Pancreas (tissue), 10 donors: ENCODE measurements around the gene MPPED1. TPM values are rescaled to one million over a fixed set of nuclear protein-coding genes. Genes with fewer than 3 reads are reported as not detected.

Source experiments
- ATAC-seq, 4 donors: fragments of 200-7000 bp; cut with Tn5 transposase; one replicate each; pipeline versions ENCODE4 v1.8.0 to v1.9.1; 2020; ENCODE audit warnings: mild to moderate bottlenecking in 4 of 4, moderate library complexity in 4 of 4
- DNase-seq, 6 donors: peaks; one replicate each; pipeline ENCODE4 v3.0.0-alpha.2; 2020
- FAIRE-seq: peaks from 2 replicates; lab custom pipeline; 2012; peaks lifted over from hg19 to GRCh38; lab: Jason Lieb, UNC
- H3K27ac ChIP-seq, 4 donors: fragments of 200-600 bp; sonication (generic); 1 replicate in 3 of 4; 2 replicates in 1 of 4; pipeline versions ENCODE4 v1.5.0 to v1.8.0; 2020
- H3K27me3 ChIP-seq, 4 donors: fragments of 200-600 bp; one replicate each; pipeline ENCODE4 v1.8.0; 2021
- H3K36me3 ChIP-seq, 3 donors: fragments of 200-600 bp; sonication (generic) in 1 of 3; one replicate each; pipeline versions ENCODE4 v1.5.0 to v1.8.0; 2020 to 2021
- H3K4me1 ChIP-seq, 3 donors: fragments of 200-600 bp; one replicate each; pipeline ENCODE4 v1.8.0; 2021
- H3K4me3 ChIP-seq, 4 donors: fragments of 200-600 bp; sonication (generic) in 2 of 4; one replicate each; pipeline versions ENCODE4 v1.5.0 to v1.8.0; 2020 to 2021
- H3K9me3 ChIP-seq, 4 donors: fragments of 200-600 bp; one replicate each; pipeline ENCODE4 v1.8.0; 2021
- WGBS, 2 donors: extraction: QIAGEN DNeasy Blood & Tissue Kit; methylation state at CpG; one replicate each; pipeline ENCODE4 v1.1.7; 2013; 5-methylcytosine and 5-hydroxymethylcytosine counted together
- intact Hi-C, 3 donors: fragments of 100-400 bp; cut with DNase I; formaldehyde crosslinking; loops; one replicate each; pipeline versions ENCODE4 v1.11.1 to v1.14.2; 2022
- polyA plus RNA-seq, 2 donors: library from polyadenylated mRNA; stranded (reverse); fragments of 200-250 nt; gene quantifications; one replicate each; pipeline ENCODE4 v1.2.3, GENCODE V29; 2013
- total RNA-seq, 6 donors: library from RNA; stranded (reverse); fragmentation: NEBNext Ultra II Directional in 4 of 6; extraction: Animal tissue kit (Norgen Biotek cat#: 25700) in 4 of 6; gene quantifications; one replicate each; pipeline versions ENCODE4 v1.2.1 to v1.2.4, GENCODE V29; 2021 to 2023
- TF ChIP-seq, protein P1 (sequence below), 4 donors: fragments of 200-600 bp; sonication (generic) in 3 of 4; IDR thresholded peaks; one replicate each; pipeline versions ENCODE4 v1.5.0 to v1.8.0; 2021; ENCODE audit warnings: antibody characterized with exemption in 4 of 4
- donor health status: healthy with polysubstance abuse.
- donor health status: DM: no; HTN: no; CAD: no; lungs with moderate emphysema.
- donor health status: DM: no; HTN: no; CAD: no.
- donor health status: control.
- donor health status: control.
- donor health status: Bipolar disorder and iron deficiency.
- donor health status: DM: yes; HTN: yes; CAD: no.
- donor health status: DM: no; HTN: no; CAD: no.
- donor health status: DM: no; HTN: no; CAD: no.
- donor health status: DM: yes; HTN: yes; CAD: no.

MPPED1 gene
- total and polyA plus RNA-seq, 8 donors, result 0.05 TPM; not detected in 7

DNA sequence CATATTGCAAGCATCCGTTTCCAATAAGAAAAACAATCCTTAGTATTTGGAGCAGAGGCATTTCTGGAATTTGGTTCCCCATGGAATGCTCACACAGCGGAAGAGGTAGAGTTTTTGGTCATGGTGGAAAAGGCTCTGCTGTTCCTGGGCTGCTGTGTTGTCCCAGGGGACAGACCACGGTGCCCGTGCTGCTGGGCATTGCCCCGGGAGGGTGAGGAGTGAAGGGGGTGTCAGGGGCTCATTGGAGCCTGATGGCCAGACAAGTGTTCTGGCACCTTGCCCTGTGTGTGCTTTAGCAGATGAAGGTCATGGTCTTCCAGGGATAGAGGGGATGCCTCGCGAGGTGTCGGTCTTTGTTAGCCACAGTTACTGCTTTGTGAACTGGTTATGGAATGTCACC lies 61.2 kb downstream of the MPPED1 start:
- H3K27ac ChIP-seq, result no peak overlapping the region
- H3K27me3 ChIP-seq, result no peaks in the 10 kb centered on the region
- FAIRE-seq, result no peak
- TF ChIP-seq, protein P1, sequence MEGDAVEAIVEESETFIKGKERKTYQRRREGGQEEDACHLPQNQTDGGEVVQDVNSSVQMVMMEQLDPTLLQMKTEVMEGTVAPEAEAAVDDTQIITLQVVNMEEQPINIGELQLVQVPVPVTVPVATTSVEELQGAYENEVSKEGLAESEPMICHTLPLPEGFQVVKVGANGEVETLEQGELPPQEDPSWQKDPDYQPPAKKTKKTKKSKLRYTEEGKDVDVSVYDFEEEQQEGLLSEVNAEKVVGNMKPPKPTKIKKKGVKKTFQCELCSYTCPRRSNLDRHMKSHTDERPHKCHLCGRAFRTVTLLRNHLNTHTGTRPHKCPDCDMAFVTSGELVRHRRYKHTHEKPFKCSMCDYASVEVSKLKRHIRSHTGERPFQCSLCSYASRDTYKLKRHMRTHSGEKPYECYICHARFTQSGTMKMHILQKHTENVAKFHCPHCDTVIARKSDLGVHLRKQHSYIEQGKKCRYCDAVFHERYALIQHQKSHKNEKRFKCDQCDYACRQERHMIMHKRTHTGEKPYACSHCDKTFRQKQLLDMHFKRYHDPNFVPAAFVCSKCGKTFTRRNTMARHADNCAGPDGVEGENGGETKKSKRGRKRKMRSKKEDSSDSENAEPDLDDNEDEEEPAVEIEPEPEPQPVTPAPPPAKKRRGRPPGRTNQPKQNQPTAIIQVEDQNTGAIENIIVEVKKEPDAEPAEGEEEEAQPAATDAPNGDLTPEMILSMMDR (IDR thresholded peaks at IDR 0.05), result no peak
- no peaks in the 10 kb centered on the region for H3K9me3 ChIP-seq
- H3K4me3 ChIP-seq, result no peak overlapping the region
- intact Hi-C loops, result no loop called here
- 62 to 73% methylated on average over 8 of the region's 8 CpGs for WGBS, 2 donors
- H3K4me1 ChIP-seq, result no peaks in the 10 kb centered on the region
- H3K36me3 ChIP-seq, result no peaks in the 10 kb centered on the region
- no peak for ATAC-seq
- no peak for DNase-seq

DNA sequence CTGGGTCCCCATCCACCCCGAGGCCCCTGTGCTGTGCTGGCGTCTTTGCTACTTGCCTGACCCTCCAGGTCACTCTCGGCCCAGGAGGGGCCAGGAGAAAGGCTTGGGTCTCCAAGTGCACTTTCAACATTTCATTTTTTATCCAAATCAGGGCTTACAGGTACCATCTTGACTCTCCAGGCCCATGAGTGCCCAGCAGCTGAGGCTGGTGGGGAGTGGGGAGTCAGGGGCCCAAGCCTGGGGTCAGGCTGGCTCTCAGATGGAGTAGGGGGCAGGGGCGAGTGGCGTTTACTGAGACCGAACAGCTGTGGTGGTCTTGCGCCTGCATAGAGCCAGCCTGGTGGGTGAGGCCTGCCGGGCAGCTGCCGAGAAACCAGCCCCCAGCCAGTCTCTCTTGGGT lies 61.6 kb downstream of the MPPED1 start:
- WGBS, 2 donors, result 58 to 66% methylated on average over 9 of the region's 9 CpGs
- H3K27me3 ChIP-seq, result no peaks in the 10 kb centered on the region
- DNase-seq (no peak), FAIRE-seq (no peak), ATAC-seq (no peak)
- TF ChIP-seq, protein P1 (IDR thresholded peaks at IDR 0.05), result no peak
- H3K36me3 ChIP-seq, result no peaks in the 10 kb centered on the region
- H3K4me3 ChIP-seq, result no peak overlapping the region
- intact Hi-C loops, result no loop called here
- no peaks in the 10 kb centered on the region for H3K4me1 ChIP-seq
- H3K9me3 ChIP-seq, result no peaks in the 10 kb centered on the region
- no peak overlapping the region for H3K27ac ChIP-seq

DNA sequence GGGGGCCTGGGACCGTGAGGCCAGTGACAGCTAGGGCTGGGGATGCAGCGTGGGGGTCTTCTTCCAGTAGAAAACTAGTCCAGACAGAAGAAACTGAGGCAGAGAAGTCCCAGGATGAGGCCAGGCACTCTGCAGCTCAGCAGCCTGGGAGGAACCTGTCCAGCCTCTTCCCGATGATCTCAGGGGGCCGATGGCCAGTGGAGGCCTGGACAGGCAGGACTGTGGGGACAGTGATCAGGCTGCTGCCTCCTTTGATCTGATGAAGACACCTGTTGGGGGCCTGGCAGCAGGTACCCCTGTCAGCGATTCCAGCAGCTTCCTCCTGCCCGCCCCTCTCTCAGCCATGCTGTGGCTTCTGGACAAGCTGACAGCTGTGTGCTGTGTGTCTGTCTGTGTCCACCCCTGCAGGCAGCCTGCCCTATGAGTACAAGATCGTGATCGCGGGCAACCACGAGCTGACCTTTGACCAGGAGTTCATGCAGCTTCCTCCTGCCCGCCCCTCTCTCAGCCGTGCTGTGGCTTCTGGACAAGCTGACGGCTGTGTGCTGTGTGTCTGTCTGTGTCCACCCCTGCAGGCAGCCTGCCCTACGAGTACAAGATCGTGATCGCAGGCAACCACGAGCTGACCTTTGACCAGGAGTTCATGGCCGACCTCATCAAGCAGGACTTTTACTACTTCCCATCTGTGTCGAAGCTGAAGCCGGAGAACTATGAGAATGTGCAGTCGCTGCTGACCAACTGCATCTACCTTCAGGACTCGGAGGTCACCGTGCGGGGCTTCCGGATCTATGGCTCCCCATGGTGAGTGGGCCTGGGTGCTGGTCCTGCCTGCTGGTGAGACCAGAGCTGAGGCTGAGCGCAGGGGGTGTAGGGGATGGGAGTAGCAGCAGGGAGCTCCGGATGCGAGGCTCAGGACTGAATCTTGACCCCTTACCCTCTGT lies 62.6 kb downstream of the MPPED1 start:
- no peak for FAIRE-seq
- no peak overlapping the region for H3K27ac ChIP-seq
- no peaks in the 10 kb centered on the region for H3K4me1 ChIP-seq
- no peak overlapping the region for H3K4me3 ChIP-seq
- intact Hi-C loops, result no loop called here
- H3K9me3 ChIP-seq, result no peaks in the 10 kb centered on the region
- WGBS, 2 donors, result 38 to 44% methylated on average over 28 of the region's 28 CpGs
- H3K27me3 ChIP-seq, result no peaks in the 10 kb centered on the region
- no peaks in the 10 kb centered on the region for H3K36me3 ChIP-seq
- TF ChIP-seq, protein P1 (IDR thresholded peaks at IDR 0.05), result no peak
- no peak for ATAC-seq
- peak in 1 of 6 donors; percentile 41 for DNase-seq

DNA sequence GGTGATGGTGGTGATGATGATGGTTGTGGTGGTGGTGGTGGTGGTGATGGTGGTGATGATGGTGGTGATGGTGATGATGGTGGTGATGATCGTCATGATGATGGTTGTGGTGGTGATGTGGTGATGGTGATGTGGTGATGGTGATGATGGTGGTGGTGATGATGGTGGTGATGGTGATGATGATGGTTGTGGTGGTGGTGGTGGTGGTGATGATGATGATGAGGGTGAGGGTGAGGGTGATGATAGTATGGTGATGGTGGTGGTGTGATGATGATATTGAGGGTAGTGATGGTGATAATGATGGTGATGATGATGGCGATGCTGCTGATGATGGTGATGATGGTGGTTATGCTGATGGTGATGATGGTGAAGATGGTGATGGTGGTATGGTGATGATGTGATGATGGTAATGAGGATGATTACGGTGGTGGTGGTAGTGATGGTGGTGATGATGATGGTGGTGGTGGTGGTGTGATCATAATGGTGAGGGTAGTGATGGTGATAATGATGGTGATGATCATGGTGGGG lies 63.8 kb downstream of the MPPED1 start:
- DNase-seq (no peak), ATAC-seq (no peak), FAIRE-seq (no peak)
- intact Hi-C loops, result no loop called here
- Histone ChIP-seq H3K27ac (no peak overlapping the region), H3K27me3 (no peaks in the 10 kb centered on the region), H3K9me3 (no peaks in the 10 kb centered on the region), H3K4me3 (no peak overlapping the region), H3K4me1 (no peaks in the 10 kb centered on the region), H3K36me3 (no peaks in the 10 kb centered on the region)
- TF ChIP-seq, protein P1 (IDR thresholded peaks at IDR 0.05), result no peak
- whole genome bisulfite sequencing, 2 donors, result 76 to 91% methylated on average over 3 of the region's 3 CpGs

DNA sequence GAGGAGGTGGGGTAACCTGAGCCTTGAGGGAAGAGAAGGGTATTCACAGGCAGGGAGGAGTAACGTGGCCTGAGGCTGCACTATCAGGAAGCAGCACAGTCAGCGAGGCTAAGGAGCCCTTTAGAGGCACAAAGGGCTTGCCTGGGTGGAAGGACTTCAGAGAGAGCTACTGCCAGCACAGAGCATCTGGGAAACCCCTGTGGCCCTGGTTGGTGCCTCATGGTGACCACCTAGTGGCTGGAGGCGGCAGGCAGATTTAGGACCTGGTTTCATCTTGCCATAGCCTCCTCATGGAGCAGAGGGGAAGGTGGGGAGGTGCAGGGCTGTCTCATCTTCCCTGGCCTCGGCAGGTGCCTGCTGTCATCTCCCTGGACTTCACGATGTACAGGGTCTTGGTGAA lies 64.5 kb downstream of the MPPED1 start:
- 38 to 43% methylated on average over 4 to 5 of the region's 5 CpGs for WGBS, 2 donors
- FAIRE-seq, result no peak
- no peak for ATAC-seq

More for the DNA sequence above, 64.5 kb downstream of the MPPED1 start:
- H3K4me3 ChIP-seq, result no peak overlapping the region
- no peaks in the 10 kb centered on the region for H3K27me3 ChIP-seq
- TF ChIP-seq, protein P1 (IDR thresholded peaks at IDR 0.05), result no peak
- H3K9me3 ChIP-seq, result no peaks in the 10 kb centered on the region
- H3K4me1 ChIP-seq, result no peaks in the 10 kb centered on the region
- intact Hi-C loops, result no loop called here
- no peak overlapping the region for H3K27ac ChIP-seq
- DNase-seq, result no peak
- no peaks in the 10 kb centered on the region for H3K36me3 ChIP-seq
